Activated CD8-positive, alpha-beta memory T cell treated with anti-CD3 and anti-CD28 coated beads for 4 hours (primary cell): Measurements from ENCODE around the gene ISYNA1.

ENCODE experiments used
- DNase-seq, 2 donors: peaks; one replicate each; pipeline ENCODE4 v3.0.0-alpha.2; 2020; ENCODE audit warnings: low read depth in 2 of 2

The ISYNA1 gene

GRCh38 chr19:18443831-18444230 is 5.9 kb upstream of the ISYNA1 start:
- no peak for DNase-seq

GRCh38 chr19:18443406-18443805 is 5.5 kb upstream of the ISYNA1 start:
- DNase-seq = no peak

DNA sequence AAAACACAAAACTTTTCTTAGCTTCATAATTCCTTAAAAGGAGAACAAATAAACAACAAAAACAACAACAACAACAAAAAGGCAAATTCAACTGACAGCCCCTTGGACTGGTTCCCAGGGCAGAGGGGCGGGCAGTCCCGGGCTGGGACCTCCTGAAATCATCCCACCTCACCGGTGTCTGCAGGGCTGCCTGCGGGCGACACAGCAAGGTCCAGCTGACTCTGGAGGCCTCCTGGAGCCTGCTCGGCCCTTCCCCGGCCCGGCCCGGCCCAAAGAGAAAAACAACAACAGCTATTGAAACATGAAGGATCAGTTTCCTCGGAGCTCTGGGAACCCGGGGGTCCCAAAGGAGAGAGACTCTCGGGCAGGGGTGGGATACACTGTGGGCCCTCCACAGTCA is 5.0 kb upstream of the ISYNA1 start:
- DNase-seq = no peak

DNA sequence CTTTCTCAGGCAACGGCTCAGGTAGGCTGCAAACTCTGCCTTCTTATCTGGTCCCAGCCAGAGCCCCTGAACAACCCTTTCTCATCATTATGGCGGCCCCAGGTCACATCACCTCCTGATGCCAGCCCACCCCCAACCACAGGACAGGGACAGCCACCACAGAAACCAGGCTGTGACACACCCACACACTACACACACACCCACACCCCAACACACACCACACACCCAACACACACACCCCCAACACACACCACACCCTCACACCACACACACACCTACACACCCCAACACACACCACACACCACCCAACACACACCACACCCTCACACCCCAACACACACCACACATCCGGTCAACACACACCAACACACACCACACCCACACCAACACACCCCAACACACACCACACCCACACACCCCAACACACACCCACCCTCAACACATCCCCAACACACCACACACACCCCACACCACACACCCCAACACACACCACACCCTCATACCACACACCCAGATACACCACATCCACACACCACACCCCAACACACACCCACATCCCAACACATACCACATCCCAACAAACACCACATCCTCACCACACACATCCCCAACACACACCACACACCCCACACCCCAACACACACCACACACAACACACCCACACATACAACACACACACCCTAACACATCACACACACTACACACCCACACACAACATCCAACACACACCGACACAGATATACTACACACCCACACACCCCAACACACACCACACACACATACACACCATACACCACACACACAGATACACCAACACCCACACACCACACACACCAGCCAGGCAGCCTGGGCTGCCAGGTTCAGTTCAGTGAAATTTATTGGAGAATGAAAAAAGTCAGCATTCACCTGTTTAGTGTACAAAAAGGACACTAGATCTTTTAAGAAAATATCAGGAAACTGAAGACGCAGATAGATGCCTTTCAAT is 4.2 kb upstream of the ISYNA1 start:
- DNase-seq = no peak

GRCh38 chr19:18440936-18441803 is 3.2 kb upstream of the ISYNA1 start:
- DNase-seq = no peak

DNA sequence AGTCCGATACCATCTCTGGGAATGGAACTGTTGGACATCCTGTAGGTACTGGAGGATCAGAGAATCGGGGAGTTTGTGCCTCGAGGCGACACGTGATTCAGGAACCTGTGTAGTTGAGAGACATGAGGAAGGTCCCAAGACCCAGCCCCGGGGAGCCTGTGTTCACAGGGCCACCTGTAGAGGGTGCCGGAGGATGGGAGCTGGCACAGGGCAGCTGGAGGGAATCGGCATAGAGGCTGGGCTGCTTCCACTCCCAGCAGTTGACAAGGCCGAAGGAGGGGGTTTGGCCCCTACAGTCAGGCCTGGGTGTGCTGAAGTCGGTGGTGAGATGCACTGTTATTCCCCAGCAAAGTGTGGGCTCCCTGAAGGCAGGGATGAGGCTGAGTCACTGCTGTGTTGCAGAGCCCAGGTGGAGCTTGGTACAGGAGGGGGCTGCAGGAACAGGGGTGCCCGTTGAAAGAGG is 2.5 kb upstream of the ISYNA1 start:
- no peak for DNase-seq

GRCh38 chr19:18439910-18440237 is 1.9 kb upstream of the ISYNA1 start:
- no peak for DNase-seq

DNA sequence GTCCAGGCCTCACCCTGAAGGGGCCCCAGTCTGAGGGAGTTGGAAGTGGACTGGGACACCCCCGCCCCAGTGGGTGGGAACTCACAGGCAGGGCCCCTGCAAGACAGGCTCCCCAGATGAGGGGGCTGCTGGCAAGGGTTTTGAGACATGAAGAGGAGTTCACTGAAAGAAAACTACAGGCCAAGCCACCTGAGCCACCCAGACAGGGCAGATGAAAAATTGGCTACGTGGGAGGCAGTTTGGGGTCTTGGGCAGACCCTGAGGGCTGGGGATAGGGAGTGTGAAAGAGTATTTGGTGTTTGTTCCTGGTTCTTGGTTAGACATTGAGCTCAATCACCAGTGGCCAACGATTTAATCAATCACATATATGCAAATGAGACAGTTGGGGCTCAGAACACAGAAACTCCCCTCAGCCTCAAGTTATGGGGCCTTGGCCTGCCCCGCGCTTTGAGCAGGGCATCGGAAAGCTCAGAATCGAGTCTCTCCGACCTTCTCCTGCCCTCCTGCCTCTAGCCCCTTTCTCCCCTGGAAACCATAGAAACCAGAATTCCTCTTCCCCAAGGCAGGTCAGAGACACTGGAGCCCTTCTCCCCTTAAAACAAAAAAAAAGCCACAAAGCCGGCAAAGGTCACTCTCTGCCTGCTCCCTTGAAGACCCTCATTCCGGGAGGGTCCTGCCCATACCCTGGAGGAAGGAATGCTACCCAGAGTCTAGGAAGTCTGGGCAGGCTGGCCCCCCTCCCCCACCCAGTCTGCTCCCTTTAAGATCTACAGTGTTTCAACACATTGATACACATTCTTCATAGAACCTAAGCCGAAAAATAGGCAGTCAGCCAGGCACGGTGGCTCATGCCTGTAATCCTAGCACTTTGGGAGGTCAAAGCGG is 1.3 kb upstream of the ISYNA1 start:
- DNase-seq = no peak

DNA sequence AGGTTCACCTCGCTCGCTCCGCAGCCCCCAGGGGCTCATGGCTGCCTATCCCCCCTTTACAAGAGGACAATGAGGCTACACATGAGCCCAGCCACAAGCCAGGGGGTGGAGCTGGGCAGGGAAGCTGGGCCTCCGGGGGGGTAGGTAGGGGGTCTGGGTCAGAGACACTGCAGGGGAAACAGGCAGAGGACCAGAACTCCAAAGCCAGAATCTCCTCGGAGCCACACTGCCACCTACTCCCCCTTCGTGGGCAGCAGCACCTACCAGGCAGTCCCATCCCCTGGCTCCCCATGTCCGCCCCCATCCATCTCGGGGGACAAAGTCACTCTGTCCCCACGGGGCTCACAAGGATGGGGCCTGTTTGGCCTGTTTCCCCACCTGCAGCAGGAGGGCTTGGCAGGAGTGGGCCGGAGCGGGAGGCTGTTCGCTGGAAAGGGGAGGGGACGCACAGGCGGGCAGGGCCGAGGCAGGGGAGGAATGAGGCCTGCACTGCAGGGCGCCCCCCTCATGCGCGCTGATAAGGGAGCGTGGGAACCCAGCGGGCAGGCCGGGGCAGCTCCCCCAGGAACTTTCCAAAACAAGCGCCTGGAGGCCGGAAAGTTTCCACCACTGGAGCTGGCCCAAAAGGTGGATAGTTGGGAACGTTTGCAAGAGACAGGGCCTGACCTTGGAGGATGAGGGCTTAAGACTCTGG is 545 bp upstream of the ISYNA1 start:
- DNase-seq = no peak

GRCh38 chr19:18436671-18437490 is 1.1 kb downstream of the ISYNA1 start:
- DNase-seq = peak; percentile 67 to 74

DNA sequence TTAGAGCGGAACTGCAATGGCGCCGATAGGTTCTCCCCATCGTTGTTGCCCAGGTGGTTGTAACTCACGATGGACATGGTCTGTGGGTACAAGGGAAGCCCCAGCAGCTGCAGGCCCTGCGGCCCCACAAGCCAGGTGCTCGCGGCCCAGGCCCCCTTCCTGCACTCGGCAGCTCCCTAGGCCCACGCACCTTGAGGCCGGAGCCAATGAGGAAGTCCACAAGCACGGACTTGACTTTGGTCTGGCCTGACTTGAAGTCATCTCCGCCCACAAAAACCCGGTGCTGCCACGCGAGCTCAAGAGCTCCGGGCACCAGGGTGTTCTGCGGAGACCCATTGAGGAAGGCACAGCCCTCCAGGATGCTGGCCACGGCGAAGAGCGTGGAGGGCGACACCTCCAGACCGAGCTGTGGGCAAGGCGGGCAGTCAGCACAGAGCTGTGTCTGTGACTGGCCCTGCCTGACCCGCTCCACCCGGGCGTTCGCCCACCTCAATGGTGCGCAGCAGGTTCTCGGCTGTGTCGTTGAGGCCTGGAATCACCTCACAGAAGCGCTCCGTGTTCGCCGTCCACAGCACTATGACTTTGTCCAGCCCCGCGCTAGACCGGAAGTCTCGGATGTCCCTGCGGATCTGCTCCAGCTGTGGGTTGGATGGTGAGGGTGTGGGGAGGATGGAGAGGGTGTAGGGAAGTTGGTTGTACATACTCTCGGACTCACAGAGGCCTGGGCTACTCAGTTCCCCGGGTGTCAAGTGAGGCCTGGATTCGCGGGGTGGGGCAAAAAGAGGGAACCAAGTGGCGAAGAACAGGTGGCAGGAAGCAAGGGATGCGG is 1.9 kb downstream of the ISYNA1 start:
- DNase-seq = no peak

- DNase-seq = no peak
Measured at GRCh38 chr19:18435178-18435841, 2.6 kb downstream of the ISYNA1 start.

GRCh38 chr19:18434411-18435175 is 3.3 kb downstream of the ISYNA1 start:
- DNase-seq = no peak

GRCh38 chr19:18433735-18434398 is 4.1 kb downstream of the ISYNA1 start:
- no peak for DNase-seq

GRCh38 chr19:18433015-18433691 is 4.8 kb downstream of the ISYNA1 start:
- DNase-seq = no peak

DNA sequence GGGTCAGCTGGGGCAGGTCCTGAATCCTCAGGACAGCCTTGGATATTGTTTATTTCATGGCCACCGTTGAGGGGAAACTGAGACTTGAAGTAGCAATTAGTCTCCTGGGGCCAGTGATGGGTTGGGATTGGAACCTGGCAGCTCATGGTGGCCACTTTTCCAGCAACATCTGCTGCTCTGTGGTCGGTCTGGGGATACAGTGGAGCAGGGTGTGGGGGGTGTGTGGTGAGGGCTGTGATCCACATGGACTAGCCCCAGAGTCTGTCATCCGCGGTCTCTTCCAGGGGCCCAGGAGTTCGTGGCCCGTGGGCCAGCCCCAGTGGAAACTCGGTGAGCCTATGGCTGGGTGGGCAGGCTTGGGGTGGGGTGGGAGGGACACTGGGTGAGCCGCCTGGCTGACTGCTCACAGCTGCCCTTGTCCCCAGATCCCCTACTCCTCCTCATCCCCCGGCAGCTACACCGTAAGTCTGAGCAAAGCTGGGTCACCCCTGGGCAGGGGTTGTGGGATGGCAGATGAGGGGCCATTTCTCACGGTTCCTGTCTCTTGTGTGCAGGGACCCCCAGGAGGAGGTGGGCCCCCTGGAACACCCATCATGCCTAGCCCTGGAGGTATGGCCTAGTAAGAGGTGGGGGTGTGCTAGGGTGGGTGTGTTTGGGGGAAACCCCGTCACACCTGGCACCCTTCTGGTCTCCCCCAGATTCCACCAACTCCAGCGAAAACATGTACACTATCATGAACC is 5.5 kb downstream of the ISYNA1 start:
- no peak for DNase-seq
